Cardiac muscle cell (in vitro differentiated cells and primary cell): Measurements from ENCODE around the gene ADAMTS12. TPM values are rescaled to one million over a fixed set of nuclear protein-coding genes. Genes with fewer than 3 reads are reported as not detected.

Source experiments
- DNase-seq, 2 donors: peaks; one replicate each; pipeline versions ENCODE4 v3.0.0 to v3.0.0-alpha.2; 2010 to 2017; ENCODE audit warnings: low read depth in 1 of 2, low spot score in 1 of 2
- H3K27ac ChIP-seq: fragments of 200-600 bp; sonication (generic); 2 replicates; pipeline ENCODE4 v1.5.1; 2016
- H3K27me3 ChIP-seq: fragments of 200-600 bp; sonication (generic); 2 replicates; pipeline ENCODE4 v1.6.0; 2016; ENCODE audit warnings: control low read depth
- H3K36me3 ChIP-seq: fragments of 200-600 bp; sonication (generic); 2 replicates; pipeline ENCODE4 v1.5.1; 2016; ENCODE audit warnings: control low read depth
- H3K4me1 ChIP-seq: fragments of 200-600 bp; sonication (generic); 2 replicates; pipeline ENCODE4 v1.8.1; 2017; ENCODE audit warnings: low read depth, mild to moderate bottlenecking, mixed run types
- H3K4me3 ChIP-seq: fragments of 200-600 bp; sonication (generic); 2 replicates; pipeline ENCODE4 v1.5.1; 2016; ENCODE audit warnings: mild to moderate bottlenecking
- H3K9me3 ChIP-seq: fragments of 200-600 bp; sonication (generic); 2 replicates; pipeline ENCODE4 v1.5.1; 2017; ENCODE audit warnings: low read depth, mild to moderate bottlenecking, control low read depth
- polyA plus RNA-seq: library from polyadenylated mRNA; unstranded; fragments of >200 nt; fragmentation: Nextera tagmentation; extraction: Ambion mirVana; gene quantifications from 2 replicates; pipeline ENCODE4 v1.2.1, GENCODE V29; 2016
- total RNA-seq: library from RNA; depleted of rRNA; stranded (reverse); fragments of >200 nt; gene quantifications from 2 replicates; pipeline ENCODE4 v1.2.3, GENCODE V29; 2016
- TF ChIP-seq, protein P1 (sequence below): IDR thresholded peaks from 2 replicates; pipeline ENCODE4 v1.5.1; 2012; ENCODE audit warnings: low read depth, mild to moderate bottlenecking, low read length

ADAMTS12 gene
- total and polyA plus RNA-seq, 2 experiments from 2014 or later = 29.3 to 48.4 TPM

DNA sequence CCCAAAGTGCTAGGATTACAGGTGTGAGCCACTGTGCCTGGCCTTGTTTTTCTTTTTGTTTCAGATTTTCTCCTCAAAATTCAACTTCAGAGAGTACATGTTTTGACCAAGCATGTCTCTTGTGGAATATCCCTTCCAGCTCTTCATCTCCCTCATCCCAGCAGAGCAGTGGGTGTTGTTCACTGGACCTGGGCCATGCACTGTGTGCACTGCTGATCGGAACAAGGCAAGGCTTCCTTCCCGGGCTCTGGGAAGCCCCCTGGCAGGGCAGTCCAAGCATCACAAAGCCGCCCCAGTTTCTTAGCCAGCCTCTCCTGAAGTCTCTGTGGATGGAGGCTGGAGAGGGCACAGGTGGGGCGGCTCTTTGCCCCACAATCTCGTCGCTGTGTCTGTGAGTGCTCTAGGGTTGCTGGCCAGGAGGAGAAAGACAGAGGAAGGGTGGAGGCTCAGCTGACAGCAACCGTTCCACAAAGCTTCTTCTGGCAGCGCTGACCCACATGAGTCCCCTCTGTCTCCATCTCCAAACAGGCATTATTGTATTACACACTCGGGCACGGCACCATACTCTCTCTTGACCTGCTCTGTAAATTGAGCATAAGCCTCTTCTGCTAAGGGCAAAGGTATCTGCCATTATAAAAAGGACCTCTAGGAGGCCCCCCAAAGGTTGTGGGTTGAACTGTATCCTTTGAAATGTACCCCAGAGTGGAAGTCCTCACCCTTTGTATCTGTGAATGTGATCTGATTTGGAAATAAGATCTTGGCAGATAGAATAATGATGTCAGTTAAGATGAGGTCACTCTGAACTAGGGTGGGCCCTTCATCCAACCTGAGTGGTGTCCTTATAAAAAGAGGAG, 361.4 kb downstream of the ADAMTS12 start:
- Histone ChIP-seq H3K27ac (no peak overlapping the region), H3K4me3 (no peak overlapping the region), H3K36me3 (peaks cover 5% of the 10 kb centered on the region), H3K27me3 (no peaks in the 10 kb centered on the region), H3K9me3 (no peaks in the 10 kb centered on the region), H3K4me1 (no peaks in the 10 kb centered on the region)
- TF ChIP-seq, protein P1, sequence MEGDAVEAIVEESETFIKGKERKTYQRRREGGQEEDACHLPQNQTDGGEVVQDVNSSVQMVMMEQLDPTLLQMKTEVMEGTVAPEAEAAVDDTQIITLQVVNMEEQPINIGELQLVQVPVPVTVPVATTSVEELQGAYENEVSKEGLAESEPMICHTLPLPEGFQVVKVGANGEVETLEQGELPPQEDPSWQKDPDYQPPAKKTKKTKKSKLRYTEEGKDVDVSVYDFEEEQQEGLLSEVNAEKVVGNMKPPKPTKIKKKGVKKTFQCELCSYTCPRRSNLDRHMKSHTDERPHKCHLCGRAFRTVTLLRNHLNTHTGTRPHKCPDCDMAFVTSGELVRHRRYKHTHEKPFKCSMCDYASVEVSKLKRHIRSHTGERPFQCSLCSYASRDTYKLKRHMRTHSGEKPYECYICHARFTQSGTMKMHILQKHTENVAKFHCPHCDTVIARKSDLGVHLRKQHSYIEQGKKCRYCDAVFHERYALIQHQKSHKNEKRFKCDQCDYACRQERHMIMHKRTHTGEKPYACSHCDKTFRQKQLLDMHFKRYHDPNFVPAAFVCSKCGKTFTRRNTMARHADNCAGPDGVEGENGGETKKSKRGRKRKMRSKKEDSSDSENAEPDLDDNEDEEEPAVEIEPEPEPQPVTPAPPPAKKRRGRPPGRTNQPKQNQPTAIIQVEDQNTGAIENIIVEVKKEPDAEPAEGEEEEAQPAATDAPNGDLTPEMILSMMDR = no peak
- DNase-seq = no peak

DNA sequence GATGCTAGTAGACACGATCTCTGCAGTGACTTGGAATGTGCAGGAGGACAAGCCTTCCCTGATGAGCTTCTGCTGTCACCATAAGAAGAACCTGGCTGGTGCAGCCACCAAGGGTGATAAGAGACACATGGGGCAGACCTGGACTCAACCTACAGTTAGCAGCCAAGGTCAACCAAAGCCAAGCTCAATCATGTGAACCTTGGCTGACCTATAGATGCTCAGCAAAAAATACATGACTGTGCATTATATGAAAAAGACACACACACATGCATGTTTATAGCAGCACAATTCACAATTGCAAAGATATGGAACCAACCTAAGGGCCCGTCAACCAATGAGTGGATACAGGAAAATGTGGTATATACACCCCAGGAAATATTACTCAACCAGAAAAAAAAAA, 364.1 kb downstream of the ADAMTS12 start:
- Histone ChIP-seq H3K9me3 (no peaks in the 10 kb centered on the region), H3K27ac (no peak overlapping the region), H3K4me1 (no peaks in the 10 kb centered on the region), H3K36me3 (peaks cover 3% of the 10 kb centered on the region), H3K27me3 (no peaks in the 10 kb centered on the region), H3K4me3 (no peak overlapping the region)
- no peak for DNase-seq
- TF ChIP-seq, protein P1 = no peak

DNA sequence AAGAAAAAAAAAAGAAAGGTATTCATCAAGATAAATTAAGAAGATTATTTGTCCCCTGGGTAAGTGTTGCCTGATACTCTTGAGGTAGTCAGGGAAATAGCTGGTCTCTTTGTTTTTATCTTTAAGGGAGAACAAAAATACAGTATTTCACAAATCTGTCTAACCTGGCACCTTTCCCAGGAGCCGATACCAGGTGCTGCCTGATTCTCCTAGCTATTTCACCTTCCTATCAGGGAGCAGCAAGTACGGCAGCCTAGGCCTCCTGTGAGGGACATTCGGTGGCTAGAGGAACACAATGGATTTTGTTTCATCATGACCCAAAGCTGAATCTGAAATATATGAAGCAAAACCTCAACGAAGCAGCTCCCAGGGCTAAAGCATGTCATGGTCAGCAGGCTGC, 365.0 kb downstream of the ADAMTS12 start:
- TF ChIP-seq, protein P1 = no peak
- H3K4me3 ChIP-seq = no peak overlapping the region
- H3K27me3 ChIP-seq = no peaks in the 10 kb centered on the region
- H3K9me3 ChIP-seq = no peaks in the 10 kb centered on the region
- no peak overlapping the region for H3K27ac ChIP-seq
- H3K36me3 ChIP-seq = peaks cover 3% of the 10 kb centered on the region
- DNase-seq = no peak
- H3K4me1 ChIP-seq = no peaks in the 10 kb centered on the region

DNA sequence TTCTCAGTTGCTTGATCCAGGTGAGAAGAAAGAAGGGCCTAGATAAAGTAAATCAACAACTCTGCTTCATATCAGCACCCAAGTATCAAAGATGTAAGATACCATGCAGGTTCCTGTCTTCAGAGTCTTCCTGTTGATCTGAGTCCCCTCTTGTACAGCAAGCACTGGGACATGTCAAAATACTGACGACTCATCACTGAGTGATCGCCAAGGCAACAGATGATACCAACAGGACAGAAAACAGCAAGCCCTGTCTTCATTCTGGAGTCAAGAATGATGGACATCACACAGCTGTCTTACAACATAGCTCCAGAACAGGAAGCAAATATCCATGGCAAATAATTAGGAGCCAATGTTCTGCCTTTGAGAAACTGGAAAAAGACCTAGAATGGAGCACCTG, 367.3 kb downstream of the ADAMTS12 start:
- H3K27me3 ChIP-seq = no peaks in the 10 kb centered on the region
- peaks cover 3% of the 10 kb centered on the region for H3K36me3 ChIP-seq
- H3K27ac ChIP-seq = no peak overlapping the region
- no peak for DNase-seq
- no peaks in the 10 kb centered on the region for H3K9me3 ChIP-seq
- no peak overlapping the region for H3K4me3 ChIP-seq
- H3K4me1 ChIP-seq = no peaks in the 10 kb centered on the region
- TF ChIP-seq, protein P1 = no peak

DNA sequence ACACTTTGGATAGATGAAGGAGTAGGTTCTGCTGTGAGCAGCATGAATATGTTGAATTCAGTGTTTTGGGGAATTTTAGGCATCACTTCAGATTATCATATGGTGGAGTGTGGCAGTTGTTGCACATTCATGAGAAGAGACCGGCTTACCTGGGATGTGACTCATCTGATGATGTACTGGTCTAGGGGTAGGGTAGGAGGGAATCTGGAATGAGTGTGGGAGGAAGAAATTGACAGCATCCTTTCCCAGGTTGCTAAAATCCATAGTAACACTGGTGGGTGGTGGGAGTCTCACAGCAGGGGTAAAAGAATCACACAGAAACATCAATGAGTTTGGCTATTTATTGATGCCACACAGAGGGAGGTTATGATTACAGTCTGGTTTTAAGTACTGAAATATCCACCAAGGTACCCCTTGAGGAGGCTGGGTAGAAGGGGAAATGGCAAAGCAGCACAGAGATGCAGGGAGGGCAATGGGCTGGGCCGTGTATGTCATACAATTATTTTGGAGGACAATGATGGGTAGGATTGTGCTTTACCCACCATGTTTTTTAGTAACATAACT, 368.5 kb downstream of the ADAMTS12 start:
- Histone ChIP-seq H3K4me3 (no peak overlapping the region), H3K36me3 (peaks cover 3% of the 10 kb centered on the region), H3K9me3 (no peaks in the 10 kb centered on the region), H3K27me3 (no peaks in the 10 kb centered on the region), H3K4me1 (no peaks in the 10 kb centered on the region), H3K27ac (no peak overlapping the region)
- no peak for DNase-seq
- TF ChIP-seq, protein P1 = no peak
